Activated CD4-positive, alpha-beta T cell treated with anti-CD3 and anti-CD28 coated beads, Interleukin-10, Interleukin-2, amounts not matched to agents 100 ng/mL and 50 ng/mL, durations not matched to agents 16 hours and 8 hours (primary cell): Measurements from ENCODE around the gene C16orf96.

Experiments
- DNase-seq: peaks from one replicate; pipeline ENCODE4 v3.0.0-alpha.2; 2020

The C16orf96 gene

GRCh38 chr16:4556112-4556511 lies at the start of gene C16orf96:
C16orf96 (plus strand) TSS chr16:4556340; CDS start chr16:4556490, 150 bp downstream.
- DNase-seq, result no peak

- DNase-seq, result peak; percentile 75
Measured at GRCh38 chr16:4506450-4506849, 49.7 kb upstream of the C16orf96 start.

GRCh38 chr16:4507588-4508345 lies 48.4 kb upstream of the C16orf96 start:
- no peak for DNase-seq

GRCh38 chr16:4508806-4509205 lies 47.3 kb upstream of the C16orf96 start:
- no peak for DNase-seq

GRCh38 chr16:4509420-4509819 lies 46.7 kb upstream of the C16orf96 start:
- DNase-seq, result no peak

- no peak for DNase-seq
Measured at GRCh38 chr16:4510131-4510530, 46.0 kb upstream of the C16orf96 start.

- no peak for DNase-seq
Measured at GRCh38 chr16:4510747-4511426, 45.3 kb upstream of the C16orf96 start.

- DNase-seq, result no peak
Measured at GRCh38 chr16:4511441-4512082, 44.6 kb upstream of the C16orf96 start.

GRCh38 chr16:4512473-4512872 lies 43.7 kb upstream of the C16orf96 start:
- no peak for DNase-seq

- no peak for DNase-seq
Measured at GRCh38 chr16:4513086-4513860, 42.9 kb upstream of the C16orf96 start.

GRCh38 chr16:4513881-4514280 lies 42.3 kb upstream of the C16orf96 start:
- no peak for DNase-seq

GRCh38 chr16:4514606-4515005 lies 41.5 kb upstream of the C16orf96 start:
- no peak for DNase-seq

- DNase-seq, result peak; percentile 44
Measured at GRCh38 chr16:4515611-4516233, 40.4 kb upstream of the C16orf96 start.

GRCh38 chr16:4517812-4518680 lies 38.1 kb upstream of the C16orf96 start:
- no peak for DNase-seq

GRCh38 chr16:4519274-4520058 lies 36.7 kb upstream of the C16orf96 start:
- DNase-seq, result no peak

- no peak for DNase-seq
Measured at GRCh38 chr16:4520913-4521312, 35.2 kb upstream of the C16orf96 start.

- no peak for DNase-seq
Measured at GRCh38 chr16:4522051-4522581, 34.0 kb upstream of the C16orf96 start.

GRCh38 chr16:4523686-4524085 lies 32.5 kb upstream of the C16orf96 start:
- DNase-seq, result no peak

GRCh38 chr16:4524571-4524970 lies 31.6 kb upstream of the C16orf96 start:
- DNase-seq, result no peak

- no peak for DNase-seq
Measured at GRCh38 chr16:4525069-4525468, 31.1 kb upstream of the C16orf96 start.
